Lower leg skin (tissue), 4 donors: ENCODE measurements around the gene FBN1. TPM values are rescaled to one million over a fixed set of nuclear protein-coding genes. Genes with fewer than 3 reads are reported as not detected.

ENCODE experiments used
- DNase-seq, 2 donors: peaks; one replicate each; pipeline ENCODE4 v3.0.0-alpha.2; 2019; ENCODE audit warnings: low spot score in 2 of 2
- H3K4me3 ChIP-seq: fragments of 200-600 bp; sonication (generic); 2 replicates; pipeline ENCODE4 v1.5.1; 2017; ENCODE audit warnings: mild to moderate bottlenecking, low read depth; ENCODE audit not compliant: poor library complexity, severe bottlenecking
- CTCF ChIP-seq, 3 donors: fragments of 450-650 bp; IDR thresholded peaks; one replicate each; pipeline ENCODE4 v1.5.1; 2016; ENCODE audit warnings: antibody characterized with exemption in 3 of 3, mild to moderate bottlenecking in 3 of 3, moderate library complexity in 2 of 3
- POLR2A ChIP-seq, 2 donors: fragments of 450-650 bp; IDR thresholded peaks; one replicate each; pipeline ENCODE4 v1.6.1; 2016 to 2017; ENCODE audit warnings: antibody characterized with exemption in 2 of 2, mild to moderate bottlenecking in 1 of 2, moderate library complexity in 1 of 2
- WGBS, 2 donors: methylation state at CpG; one replicate each; pipeline ENCODE4 v1.1.5; 2018; 5-methylcytosine and 5-hydroxymethylcytosine counted together
- intact Hi-C: fragments of 100-400 bp; cut with DNase I; formaldehyde crosslinking; loops from one replicate; pipeline ENCODE4 v1.15.0; 2023; ENCODE audit warnings: low total_unique reads
- total RNA-seq, 4 donors: library from RNA; depleted of rRNA; stranded (reverse); fragments of >200 nt; gene quantifications; one replicate each; pipeline ENCODE4 v1.1.0, GENCODE V29; 2016

Gene FBN1
- total RNA-seq, 4 donors from 2014 or later = 15.0 to 59.3 (median 24.0) TPM

- no peak overlapping the region for H3K4me3 ChIP-seq
- TF ChIP-seq CTCF (IDR thresholded peaks at IDR 0.05) (no peak), POLR2A (IDR thresholded peaks at IDR 0.05) (no peak)
- intact Hi-C loops = no loop called here
- WGBS, 2 donors = 37 to 50% methylated on average over 3 of the region's 3 CpGs
- peak in 1 of 2 donors; percentile 38 for DNase-seq
Measured at GRCh38 chr15:48440084-48440483, 205.4 kb downstream of the FBN1 start.

- WGBS, 2 donors = 73 to 78% methylated on average over 3 of the region's 3 CpGs
- no peak for DNase-seq
- intact Hi-C loops = no loop called here
- H3K4me3 ChIP-seq = no peak overlapping the region
- no peak for TF ChIP-seq CTCF (IDR thresholded peaks at IDR 0.05)
- no peak for TF ChIP-seq POLR2A (IDR thresholded peaks at IDR 0.05)
Measured at GRCh38 chr15:48437178-48437577, 208.3 kb downstream of the FBN1 start.

- intact Hi-C loops = no loop called here
- no peak for DNase-seq
- TF ChIP-seq CTCF (IDR thresholded peaks at IDR 0.05) (no peak), POLR2A (IDR thresholded peaks at IDR 0.05) (no peak)
- no peak overlapping the region for H3K4me3 ChIP-seq
- 88 to 91% methylated on average over 4 of the region's 4 CpGs for WGBS, 2 donors
Measured at GRCh38 chr15:48435321-48435720, 210.2 kb downstream of the FBN1 start.

GRCh38 chr15:48433226-48433886 is 212.2 kb downstream of the FBN1 start:
- 77 to 81% methylated on average over 3 of the region's 3 CpGs for WGBS, 2 donors
- intact Hi-C loops = no loop called here
- TF ChIP-seq CTCF (IDR thresholded peaks at IDR 0.05) = no peak
- TF ChIP-seq POLR2A (IDR thresholded peaks at IDR 0.05) = no peak
- no peak overlapping the region for H3K4me3 ChIP-seq
- DNase-seq = no peak

GRCh38 chr15:48432688-48433087 is 212.8 kb downstream of the FBN1 start:
- TF ChIP-seq CTCF (IDR thresholded peaks at IDR 0.05) (no peak), POLR2A (IDR thresholded peaks at IDR 0.05) (no peak)

More at GRCh38 chr15:48432688-48433087, 212.8 kb downstream of the FBN1 start:
- no peak overlapping the region for H3K4me3 ChIP-seq
- WGBS, 2 donors = 88 to 90% methylated on average over 7 of the region's 7 CpGs
- DNase-seq = no peak
- intact Hi-C loops = no loop called here
